HepG2 (cell line): ENCODE results near the gene KRT16. TPM values are rescaled to one million over a fixed set of nuclear protein-coding genes. Genes with fewer than 3 reads are reported as not detected.

ENCODE experiments used
- ATAC-seq: fragments of 200-7000 bp; cut with Tn5 transposase; 3 replicates; pipeline ENCODE4 v1.9.1; 2020; ENCODE audit warnings: mild to moderate bottlenecking, moderate library complexity
- BruUV-seq: library from RNA; stranded (reverse); fragments of 400-500 nt; replicated peaks from 2 replicates; lab custom pipeline; 2021; lab: Mats Ljungman, UMichigan
- CTCF ChIA-PET: fragments of 300-600 bp; formaldehyde crosslinking; extraction: SDS; loops from one replicate; lab custom pipeline; 2021; ENCODE audit warnings: low total read pairs, inconsistent platforms, low intra/inter-chr PET ratio; lab: Yijun Ruan, JAX
- POLR2A ChIA-PET: fragments of 350-600 bp; sonication (Branson Sonifier 250); formaldehyde crosslinking; loops from one replicate; lab custom pipeline; 2020; ENCODE audit warnings: antibody characterized with exemption, inconsistent platforms; lab: Yijun Ruan, JAX
- DNase-seq: peaks from one replicate; pipeline ENCODE4 v3.0.0-alpha.2; 2015; ENCODE audit warnings: low spot score
- FAIRE-seq: peaks from 3 replicates; lab custom pipeline; 2011; peaks lifted over from hg19 to GRCh38; lab: Jason Lieb, UNC
- H2AFZ ChIP-seq: one replicate; pipeline ENCODE4 v1.6.1; 2011; ENCODE audit warnings: low read length, inconsistent platforms
- H3K27ac ChIP-seq: fragments of 300-600 bp; 3 replicates; pipeline ENCODE4 v1.8.0; 2011; ENCODE audit warnings: mixed run types, mild to moderate bottlenecking, mixed read lengths, low read length, inconsistent platforms; ENCODE audit not compliant: insufficient read depth; ENCODE audit errors: extremely low read length
- H3K27me3 ChIP-seq, 2 experiments: fragments of 200-600 bp in 1 of 2; 2 replicates in 1 of 2; 3 replicates in 1 of 2; pipeline versions ENCODE4 v1.6.0 to v1.8.0; 2011; ENCODE audit warnings: low read length in 2 of 2, mild to moderate bottlenecking in 2 of 2, moderate library complexity in 2 of 2, inconsistent platforms in 1 of 2; ENCODE audit not compliant: insufficient read depth in 2 of 2, control insufficient read depth in 1 of 2
- H3K36me3 ChIP-seq, 2 experiments: fragments of 200-600 bp in 1 of 2; replicated peaks in 1 of 2; 2 replicates in 1 of 2; 3 replicates in 1 of 2; pipeline versions ENCODE4 v1.5.1 to v1.8.0; 2011; ENCODE audit warnings: low read length in 2 of 2, inconsistent platforms in 1 of 2; ENCODE audit not compliant: insufficient read depth in 2 of 2, control insufficient read depth in 1 of 2
- H3K4me1 ChIP-seq: 2 replicates; pipeline ENCODE4 v1.5.1; 2012; ENCODE audit warnings: low read length, inconsistent platforms; ENCODE audit not compliant: insufficient read depth
- H3K4me2 ChIP-seq: 2 replicates; pipeline ENCODE4 v1.6.0; 2011; ENCODE audit warnings: low read depth, low read length, inconsistent platforms
- H3K4me3 ChIP-seq, 3 experiments: fragments of 200-600 bp in 1 of 3; sonication (generic), shearing (Covaris generic) in 1 of 3; replicated peaks in 1 of 3; 2 replicates each; pipeline ENCODE4 v1.5.1; 2011 to 2016; ENCODE audit warnings: low read length in 3 of 3, inconsistent platforms in 2 of 3, low read depth in 2 of 3, mild to moderate bottlenecking in 2 of 3, control low read depth in 1 of 3, mixed read lengths in 1 of 3; ENCODE audit not compliant: insufficient read depth in 1 of 3
- H3K79me2 ChIP-seq: one replicate; pipeline ENCODE4 v1.6.1; 2011; ENCODE audit warnings: low read length, inconsistent platforms; ENCODE audit not compliant: insufficient read depth
- H3K9ac ChIP-seq: 2 replicates; pipeline ENCODE4 v1.6.0; 2011; ENCODE audit warnings: mild to moderate bottlenecking, low read depth, low read length, inconsistent platforms; ENCODE audit not compliant: insufficient read depth
- H3K9me3 ChIP-seq: 2 replicates; pipeline ENCODE4 v1.5.1; 2012; ENCODE audit warnings: mild to moderate bottlenecking, low read length
- H4K20me1 ChIP-seq: 2 replicates; pipeline ENCODE4 v1.6.0; 2011; ENCODE audit warnings: inconsistent platforms, mild to moderate bottlenecking, low read length, moderate library complexity; ENCODE audit not compliant: insufficient read depth
- BORCS8-MEF2B ChIP-seq: sonication (generic); formaldehyde crosslinking; IDR thresholded peaks from 2 replicates; pipeline ENCODE4 v1.8.0; 2022; ENCODE audit warnings: mild to moderate bottlenecking, missing genetic modification reagents
- CBX5 ChIP-seq: sonication (generic); formaldehyde crosslinking; IDR thresholded peaks from 2 replicates; pipeline ENCODE4 v1.4.0; 2020; ENCODE audit warnings: missing genetic modification reagents, borderline replicate concordance
- EZH2 ChIP-seq: conservative IDR thresholded peaks from 2 replicates; pipeline ENCODE4 v1.6.1; 2012; ENCODE audit warnings: mild to moderate bottlenecking, low read depth, low read length, moderate library complexity
- ZNF75D ChIP-seq: sonication (generic); formaldehyde crosslinking; IDR thresholded peaks from 2 replicates; pipeline ENCODE4 v1.8.1; 2023; ENCODE audit warnings: missing genetic modification reagents, mild to moderate bottlenecking, borderline replicate concordance
- WGBS: methylation state at CpG from one replicate; pipeline ENCODE4 v1.1.6; 2017; ENCODE audit warnings: low lambda C conversion rate; 5-methylcytosine and 5-hydroxymethylcytosine counted together
- in situ Hi-C: cut with HindIII; loops from 2 replicates; pipeline ENCODE4 v1.10.0; 2017; ENCODE audit warnings: low pct_unique_long_range_greater_than_20kb; ENCODE audit not compliant: extremely low pct_ligation_motif_present
- intact Hi-C: fragments of 100-400 bp; cut with micrococcal nuclease; formaldehyde crosslinking; loops from one replicate; pipeline ENCODE4 v1.10.0; 2022; ENCODE audit not compliant: unreplicated experiment
- polyA plus RNA-seq, 8 experiments: library from polyadenylated mRNA; depleted of rRNA in 3 of 8; stranded (reverse) in 7 of 8; unstranded in 1 of 8; fragments of >200 nt; fragmentation: Illumina TruSeq in 4 of 8; extraction: Trizol in 4 of 8; gene quantifications; 2 replicates each; pipeline versions ENCODE4 v1.2.1 to v1.2.3, GENCODE V29; 2011 to 2016; ENCODE audit warnings: low read depth in 4 of 8, missing spikeins in 1 of 8, mixed read lengths in 1 of 8; ENCODE audit not compliant: insufficient read depth in 1 of 8
- total RNA-seq, 5 experiments: library from RNA; depleted of rRNA; stranded (reverse); fragments of >200 nt; fragmentation: Illumina TruSeq; extraction: Trizol; gene quantifications; 2 replicates each; pipeline ENCODE4 v1.2.3, GENCODE V29; 2016; ENCODE audit warnings: low read depth in 1 of 5
- TF ChIP-seq, protein P1 (sequence below): sonication (generic); formaldehyde crosslinking; IDR thresholded peaks from 2 replicates; pipeline ENCODE4 v1.5.1; 2020; ENCODE audit warnings: missing genetic modification reagents, mild to moderate bottlenecking, borderline replicate concordance
- TF ChIP-seq, protein P2 (sequence below), 2 experiments: IDR thresholded peaks; 2 replicates each; pipeline ENCODE4 v1.6.1; 2011 to 2012; ENCODE audit warnings: low read length in 2 of 2, borderline replicate concordance in 1 of 2, low read depth in 1 of 2, mild to moderate bottlenecking in 1 of 2, moderate library complexity in 1 of 2

Gene KRT16
- total and polyA plus RNA-seq, 2 of the 13 experiments (the other 11 are each of a cell fraction or from before 2014, with no cell fraction given): not detected

DNA sequence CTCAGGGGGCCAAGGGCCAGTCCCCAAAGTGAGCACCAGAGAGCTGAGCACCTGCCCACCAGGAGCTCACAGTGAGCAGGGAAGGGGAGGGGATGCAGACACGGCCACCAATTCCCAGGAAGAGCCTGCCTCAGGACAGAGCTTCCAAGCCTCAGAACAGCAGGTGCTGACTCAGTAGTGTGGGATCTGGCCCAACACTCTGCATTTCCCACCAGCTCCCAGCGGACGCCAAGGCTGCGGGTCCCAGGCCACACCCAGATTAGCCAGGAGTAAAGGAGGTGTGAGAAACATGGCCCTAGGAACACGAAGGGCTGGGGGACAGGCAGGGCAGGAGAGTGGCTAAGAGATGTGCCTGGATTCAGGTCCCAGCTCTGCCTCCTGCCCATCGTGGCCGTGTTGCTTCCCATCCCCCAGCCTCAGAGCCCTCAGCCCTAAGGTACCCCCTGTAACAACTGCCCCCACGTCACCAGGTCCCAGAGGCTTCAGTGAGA is 47.7 kb upstream of the KRT16 start:
- no peak for ATAC-seq
- H3K79me2 ChIP-seq: no peaks in the 10 kb centered on the region
- no peak for TF ChIP-seq EZH2
- ChIA-PET CTCF (interaction anchor here (4.2 to 8.5 kb wide), 2 partner anchors 11 to 110 kb away, joined by 84 to 242 read pairs; no protein-coding TSS in a partner anchor), POLR2A (interaction anchor here (1.0 kb wide), 1 partner anchor 28 kb away, joined by 3 read pairs; the partner anchor contains the start of gene EIF1)
- no peak overlapping the region for H3K27ac ChIP-seq
- H3K4me1 ChIP-seq: peaks cover 21% of the 10 kb centered on the region
- no peak for FAIRE-seq
- intact Hi-C loops: loop anchor here (10.0 kb wide), 2 partner anchors 65 to 1045 kb away; no protein-coding TSS in a partner anchor
- H3K9ac ChIP-seq: no peak overlapping the region
- H3K4me3 ChIP-seq: no peak overlapping the region
- no peaks in the 10 kb centered on the region for H3K36me3 ChIP-seq
- peaks cover 17 to 65% of the 10 kb centered on the region in 2 experiments; a peak in 4 of 5 replicates for H3K27me3 ChIP-seq
- 16% methylated on average over 8 of the region's 8 CpGs for WGBS
- no peaks in the 10 kb centered on the region for H4K20me1 ChIP-seq
- DNase-seq: no peak
- in situ Hi-C loops: loop anchor here (5.0 kb wide), 3 partner anchors 113 to 1043 kb away; no protein-coding TSS in a partner anchor
- BruUV-seq: no TSS peak
- no peak overlapping the region for H2AFZ ChIP-seq
- no peak overlapping the region for H3K4me2 ChIP-seq
- no peaks in the 10 kb centered on the region for H3K9me3 ChIP-seq

DNA sequence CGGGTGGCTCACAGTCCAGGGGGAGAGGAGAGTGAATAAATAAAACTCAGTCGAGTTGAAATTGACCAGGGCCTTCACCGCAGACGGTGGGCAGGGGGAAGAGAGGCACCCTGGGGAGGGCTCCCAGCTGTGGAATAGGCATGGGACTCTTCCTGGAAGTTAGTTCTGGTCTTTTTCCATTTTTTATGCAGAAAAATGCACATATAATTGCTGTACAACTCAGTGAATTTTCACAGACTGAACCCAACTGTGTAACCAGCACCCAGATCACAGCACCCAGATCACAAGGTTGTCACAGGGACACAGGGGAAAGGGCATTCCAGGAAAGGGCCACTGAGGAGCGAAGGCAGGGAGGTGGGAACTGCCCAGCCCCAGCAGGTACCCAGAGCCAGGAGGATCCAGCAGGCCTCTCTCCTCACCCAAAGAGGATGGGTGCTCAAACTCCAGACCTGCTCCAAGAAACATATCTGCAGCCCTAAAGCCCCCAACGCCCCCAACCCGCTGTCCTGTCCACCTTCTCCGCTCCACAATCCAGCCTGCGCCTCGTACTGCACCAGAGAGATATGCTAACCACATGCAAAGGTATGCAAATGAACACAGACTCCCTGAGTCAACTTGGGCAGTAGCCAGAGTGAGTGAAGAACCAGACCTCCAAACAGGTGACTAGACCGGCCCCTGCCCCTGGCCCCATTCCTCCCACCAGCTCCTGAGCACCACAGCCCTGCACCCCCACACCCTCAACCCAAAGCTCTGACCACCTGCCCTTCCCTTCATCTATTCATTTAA is 47.1 kb upstream of the KRT16 start:
- no peak for DNase-seq
- Histone ChIP-seq H3K4me3 (no peak overlapping the region), H2AFZ (no peak overlapping the region), H3K9me3 (no peaks in the 10 kb centered on the region), H3K27me3 (peaks cover 17 to 66% of the 10 kb centered on the region in 2 experiments), H3K27ac (no peak overlapping the region), H3K36me3 (no peaks in the 10 kb centered on the region), H4K20me1 (no peaks in the 10 kb centered on the region), H3K4me1 (peaks cover 15% of the 10 kb centered on the region), H3K4me2 (no peak overlapping the region), H3K9ac (no peak overlapping the region), H3K79me2 (no peaks in the 10 kb centered on the region)
- no TSS peak for BruUV-seq
- in situ Hi-C loops (loop anchor here (5.0 kb wide), 3 partner anchors 112 to 1042 kb away; no protein-coding TSS in a partner anchor), intact Hi-C loops (loop anchor here (10.0 kb wide), 2 partner anchors 65 to 1045 kb away; no protein-coding TSS in a partner anchor)
- ChIA-PET CTCF (interaction anchor here (1.8 kb wide), 1 partner anchor 12 kb away, joined by 5 read pairs; no protein-coding TSS in a partner anchor), POLR2A (interaction anchor here (1.0 kb wide), 1 partner anchor 29 kb away, joined by 3 read pairs; the partner anchor contains the start of gene EIF1)
- TF ChIP-seq, protein P1, sequence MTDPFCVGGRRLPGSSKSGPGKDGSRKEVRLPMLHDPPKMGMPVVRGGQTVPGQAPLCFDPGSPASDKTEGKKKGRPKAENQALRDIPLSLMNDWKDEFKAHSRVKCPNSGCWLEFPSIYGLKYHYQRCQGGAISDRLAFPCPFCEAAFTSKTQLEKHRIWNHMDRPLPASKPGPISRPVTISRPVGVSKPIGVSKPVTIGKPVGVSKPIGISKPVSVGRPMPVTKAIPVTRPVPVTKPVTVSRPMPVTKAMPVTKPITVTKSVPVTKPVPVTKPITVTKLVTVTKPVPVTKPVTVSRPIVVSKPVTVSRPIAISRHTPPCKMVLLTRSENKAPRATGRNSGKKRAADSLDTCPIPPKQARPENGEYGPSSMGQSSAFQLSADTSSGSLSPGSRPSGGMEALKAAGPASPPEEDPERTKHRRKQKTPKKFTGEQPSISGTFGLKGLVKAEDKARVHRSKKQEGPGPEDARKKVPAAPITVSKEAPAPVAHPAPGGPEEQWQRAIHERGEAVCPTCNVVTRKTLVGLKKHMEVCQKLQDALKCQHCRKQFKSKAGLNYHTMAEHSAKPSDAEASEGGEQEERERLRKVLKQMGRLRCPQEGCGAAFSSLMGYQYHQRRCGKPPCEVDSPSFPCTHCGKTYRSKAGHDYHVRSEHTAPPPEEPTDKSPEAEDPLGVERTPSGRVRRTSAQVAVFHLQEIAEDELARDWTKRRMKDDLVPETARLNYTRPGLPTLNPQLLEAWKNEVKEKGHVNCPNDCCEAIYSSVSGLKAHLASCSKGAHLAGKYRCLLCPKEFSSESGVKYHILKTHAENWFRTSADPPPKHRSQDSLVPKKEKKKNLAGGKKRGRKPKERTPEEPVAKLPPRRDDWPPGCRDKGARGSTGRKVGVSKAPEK (CRISPR knock-in tag): no peak
- no peak for TF ChIP-seq ZNF75D
- TF ChIP-seq, protein P2, sequence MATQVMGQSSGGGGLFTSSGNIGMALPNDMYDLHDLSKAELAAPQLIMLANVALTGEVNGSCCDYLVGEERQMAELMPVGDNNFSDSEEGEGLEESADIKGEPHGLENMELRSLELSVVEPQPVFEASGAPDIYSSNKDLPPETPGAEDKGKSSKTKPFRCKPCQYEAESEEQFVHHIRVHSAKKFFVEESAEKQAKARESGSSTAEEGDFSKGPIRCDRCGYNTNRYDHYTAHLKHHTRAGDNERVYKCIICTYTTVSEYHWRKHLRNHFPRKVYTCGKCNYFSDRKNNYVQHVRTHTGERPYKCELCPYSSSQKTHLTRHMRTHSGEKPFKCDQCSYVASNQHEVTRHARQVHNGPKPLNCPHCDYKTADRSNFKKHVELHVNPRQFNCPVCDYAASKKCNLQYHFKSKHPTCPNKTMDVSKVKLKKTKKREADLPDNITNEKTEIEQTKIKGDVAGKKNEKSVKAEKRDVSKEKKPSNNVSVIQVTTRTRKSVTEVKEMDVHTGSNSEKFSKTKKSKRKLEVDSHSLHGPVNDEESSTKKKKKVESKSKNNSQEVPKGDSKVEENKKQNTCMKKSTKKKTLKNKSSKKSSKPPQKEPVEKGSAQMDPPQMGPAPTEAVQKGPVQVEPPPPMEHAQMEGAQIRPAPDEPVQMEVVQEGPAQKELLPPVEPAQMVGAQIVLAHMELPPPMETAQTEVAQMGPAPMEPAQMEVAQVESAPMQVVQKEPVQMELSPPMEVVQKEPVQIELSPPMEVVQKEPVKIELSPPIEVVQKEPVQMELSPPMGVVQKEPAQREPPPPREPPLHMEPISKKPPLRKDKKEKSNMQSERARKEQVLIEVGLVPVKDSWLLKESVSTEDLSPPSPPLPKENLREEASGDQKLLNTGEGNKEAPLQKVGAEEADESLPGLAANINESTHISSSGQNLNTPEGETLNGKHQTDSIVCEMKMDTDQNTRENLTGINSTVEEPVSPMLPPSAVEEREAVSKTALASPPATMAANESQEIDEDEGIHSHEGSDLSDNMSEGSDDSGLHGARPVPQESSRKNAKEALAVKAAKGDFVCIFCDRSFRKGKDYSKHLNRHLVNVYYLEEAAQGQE (IDR thresholded peaks at IDR 0.05; ENCODE audit: borderline replicate concordance in 1 of 2, low read depth in 1 of 2, low read length in 2 of 2): no peak
- no peak for TF ChIP-seq BORCS8-MEF2B
- TF ChIP-seq CBX5: no peak
- no peak for ATAC-seq
- WGBS: 18% methylated on average over 11 of the region's 11 CpGs
- FAIRE-seq: no peak
